Stimulated activated CD8-positive, alpha-beta memory T cell treated with anti-CD3 and anti-CD28 coated beads, Interleukin-12 subunit alpha, Interleukin-12 subunit beta, amount 100 ng/mL, for 24 hours (primary cell): ENCODE results near the gene DHDH.
"Not testable (repeated sequence)": the region's sequence is repeated elsewhere in the genome, so short reads cannot be mapped to it uniquely, and the experiment has no call there.

Source experiments
- DNase-seq: peaks from one replicate; pipeline ENCODE4 v3.0.0-alpha.2; 2020; ENCODE audit errors: extremely low read depth

The DHDH gene

GRCh38 chr19:48915757-48916156, 17.7 kb upstream of the DHDH start:
- no peak for DNase-seq

DNA sequence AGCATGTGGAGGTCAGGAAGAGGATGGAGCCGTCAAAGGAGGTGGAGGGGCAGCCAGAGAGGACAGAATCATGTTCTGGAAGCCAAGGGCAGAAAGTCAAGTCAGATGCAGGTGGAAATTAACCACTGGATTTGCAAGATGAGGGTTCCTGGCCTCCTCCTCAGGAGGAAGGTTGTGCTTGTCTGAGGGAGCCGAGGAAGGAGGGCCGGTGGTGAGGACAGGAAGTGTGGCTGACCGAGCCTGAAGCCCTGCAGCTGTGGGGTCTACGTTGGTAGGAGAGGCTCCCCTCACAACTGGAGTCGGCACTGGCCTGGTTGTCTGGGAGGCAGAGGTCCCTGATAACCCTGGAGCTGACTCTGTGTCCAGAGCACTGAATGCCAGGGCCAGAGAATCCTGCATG, 15.4 kb upstream of the DHDH start:
- no peak for DNase-seq

GRCh38 chr19:48918801-48919247, 14.7 kb upstream of the DHDH start:
- no peak for DNase-seq

GRCh38 chr19:48919271-48919670, 14.2 kb upstream of the DHDH start:
- DNase-seq = not testable (repeated sequence)

GRCh38 chr19:48920949-48921348, 12.6 kb upstream of the DHDH start:
- DNase-seq = no peak

GRCh38 chr19:48921721-48922500, 11.6 kb upstream of the DHDH start:
- DNase-seq = no peak

DNA sequence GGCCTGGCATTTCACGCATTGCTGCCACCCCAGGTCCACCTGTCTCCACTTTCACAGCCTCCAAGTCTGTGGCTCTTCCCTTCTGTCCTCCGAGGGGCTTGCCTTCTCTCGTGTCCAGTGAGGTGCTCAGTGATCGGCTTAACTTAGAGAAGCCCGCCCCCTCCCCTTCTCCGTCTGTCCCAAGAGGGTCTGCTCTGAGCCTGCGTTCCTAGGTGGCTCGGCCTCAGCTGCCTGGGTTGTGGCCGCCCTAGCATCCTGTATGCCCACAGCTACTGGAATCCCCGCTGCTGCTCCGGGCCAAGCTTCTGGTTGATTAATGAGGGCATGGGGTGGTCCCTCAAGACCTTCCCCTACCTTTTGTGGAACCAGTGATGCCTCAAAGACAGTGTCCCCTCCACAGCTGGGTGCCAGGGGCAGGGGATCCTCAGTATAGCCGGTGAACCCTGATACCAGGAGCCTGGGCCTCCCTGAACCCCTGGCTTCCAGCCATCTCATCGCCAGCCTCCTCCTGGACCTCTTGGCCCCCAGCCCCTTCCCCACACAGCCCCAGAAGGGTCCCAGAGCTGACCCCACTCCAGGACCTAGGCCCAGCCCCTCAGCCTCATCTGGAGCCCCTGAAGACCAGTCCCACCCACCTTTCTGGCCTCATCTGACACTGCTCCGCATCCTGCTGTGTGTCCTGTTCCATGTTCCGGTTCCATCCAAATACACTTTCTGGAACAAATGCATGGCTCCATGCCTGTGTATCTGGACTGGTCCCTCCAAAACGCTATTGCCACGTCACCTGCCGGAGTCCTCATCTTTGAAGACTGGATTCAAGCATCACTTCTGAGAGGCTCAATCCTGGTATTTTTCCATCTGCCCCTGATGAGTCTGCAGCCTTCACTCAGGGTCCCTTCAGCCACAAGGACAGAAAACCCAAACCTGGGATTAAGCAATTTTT, 10.7 kb upstream of the DHDH start:
- DNase-seq = no peak

DNA sequence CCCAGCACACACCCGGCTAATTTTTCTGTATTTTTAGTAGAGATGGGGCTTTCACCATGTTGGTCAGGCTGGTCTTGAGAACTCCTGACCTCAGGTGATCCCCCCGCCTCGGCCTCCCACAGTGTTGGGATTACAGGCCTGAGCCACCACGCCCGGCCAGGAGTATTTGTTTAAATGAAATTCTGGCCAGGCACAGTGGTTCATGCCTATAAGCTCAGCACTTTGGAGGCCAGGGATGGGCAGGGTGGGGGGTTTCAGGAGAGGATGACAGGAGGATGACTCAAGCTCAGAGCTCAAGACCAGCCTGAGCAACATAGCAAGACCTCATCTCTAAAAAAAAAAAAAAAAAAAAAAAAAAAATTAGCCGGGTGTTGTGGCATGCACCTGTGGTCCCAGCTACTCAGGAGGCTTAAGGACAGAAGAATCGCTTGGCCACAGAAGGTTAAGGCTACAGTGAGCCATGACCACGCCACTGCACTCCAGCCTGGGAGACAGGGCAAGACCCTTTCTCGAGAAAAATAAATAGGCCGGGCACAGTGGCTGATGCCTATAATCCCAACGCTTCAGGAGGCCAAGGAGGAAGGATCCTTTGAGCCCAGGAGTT, 8.2 kb upstream of the DHDH start:
- DNase-seq = no peak

GRCh38 chr19:48925890-48926289, 7.6 kb upstream of the DHDH start:
- DNase-seq = not testable (repeated sequence)

- DNase-seq = no peak
Measured at GRCh38 chr19:48926909-48927308, 6.6 kb upstream of the DHDH start.

- not testable (repeated sequence) for DNase-seq
Measured at GRCh38 chr19:48927692-48928091, 5.8 kb upstream of the DHDH start.

DNA sequence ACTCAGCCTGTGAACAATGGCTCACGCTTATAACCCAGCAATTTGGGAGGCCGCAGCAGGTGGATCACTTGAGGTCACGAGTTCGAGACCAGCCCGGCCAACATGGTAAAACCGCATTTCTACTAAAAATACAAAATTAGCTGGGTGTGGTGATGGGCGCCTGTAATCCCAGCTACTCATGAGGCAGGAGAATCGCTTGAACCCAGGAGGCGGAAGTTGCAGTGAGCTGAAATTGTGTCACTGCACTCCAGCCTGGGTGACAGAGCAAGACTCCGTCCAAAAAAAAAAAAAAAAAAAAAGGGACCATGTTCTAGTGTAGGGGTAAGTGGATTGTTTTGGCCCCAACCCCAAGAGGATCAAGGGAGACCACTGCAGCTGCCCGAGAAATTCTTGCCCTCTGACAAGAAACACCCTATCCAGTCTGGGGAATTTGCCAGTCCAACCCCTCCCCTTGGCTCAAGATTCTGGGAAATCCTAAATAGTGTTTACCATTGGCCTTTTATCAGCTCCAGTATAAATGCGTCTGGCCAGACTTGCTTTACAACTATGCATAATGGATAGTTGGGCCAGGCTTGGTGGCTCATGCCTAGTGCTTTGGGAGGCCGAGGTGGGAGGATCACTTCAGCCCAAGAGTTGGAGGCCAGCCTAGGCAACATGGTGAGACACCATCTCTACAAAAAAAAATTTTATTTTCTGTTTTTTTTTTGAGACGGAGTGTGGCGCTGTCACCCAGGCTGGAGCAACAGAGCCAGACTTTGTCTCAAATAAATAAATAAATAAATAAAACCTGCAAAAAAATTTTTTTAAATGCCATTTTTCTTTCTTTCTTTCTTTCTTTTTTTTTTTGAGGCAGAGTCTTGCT, 5.1 kb upstream of the DHDH start:
- no peak for DNase-seq

DNA sequence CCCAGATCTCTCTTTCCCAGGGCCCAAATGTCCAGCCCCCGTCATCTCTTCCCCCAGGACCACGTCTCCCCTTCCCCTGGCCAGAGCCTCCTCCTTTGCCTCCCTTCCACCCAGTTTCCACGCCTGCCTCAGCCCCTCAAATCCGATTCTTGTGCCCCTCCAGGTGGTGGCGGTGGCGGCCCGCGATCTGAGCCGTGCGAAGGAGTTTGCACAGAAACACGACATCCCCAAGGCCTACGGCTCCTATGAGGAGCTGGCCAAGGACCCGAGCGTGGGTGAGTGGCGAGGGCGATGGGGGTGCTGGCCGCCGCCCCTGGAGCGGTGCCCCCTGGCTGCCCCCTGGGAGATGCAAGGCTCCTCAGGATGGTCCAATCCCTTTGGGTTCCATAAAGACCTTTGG, 1.3 kb downstream of the DHDH start:
- no peak for DNase-seq

DNA sequence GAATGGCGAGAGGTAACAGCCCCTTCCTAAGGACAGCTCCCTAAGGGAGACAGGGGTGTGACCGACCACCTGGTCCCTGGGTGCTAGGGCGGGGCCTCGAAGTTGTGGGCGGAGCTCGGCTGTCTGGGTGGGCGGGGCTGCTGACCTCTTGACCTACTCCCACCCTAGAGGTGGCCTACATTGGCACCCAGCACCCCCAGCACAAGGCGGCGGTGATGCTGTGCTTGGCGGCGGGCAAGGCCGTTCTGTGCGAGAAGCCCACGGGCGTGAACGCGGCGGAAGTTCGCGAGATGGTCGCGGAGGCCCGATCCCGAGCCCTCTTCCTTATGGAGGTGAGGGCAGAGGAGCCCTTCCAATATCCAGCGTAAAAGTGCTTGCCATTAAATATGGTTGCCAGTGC, 2.4 kb downstream of the DHDH start:
- DNase-seq = no peak

- DNase-seq = no peak
Measured at GRCh38 chr19:48938256-48938655, 4.8 kb downstream of the DHDH start.

DNA sequence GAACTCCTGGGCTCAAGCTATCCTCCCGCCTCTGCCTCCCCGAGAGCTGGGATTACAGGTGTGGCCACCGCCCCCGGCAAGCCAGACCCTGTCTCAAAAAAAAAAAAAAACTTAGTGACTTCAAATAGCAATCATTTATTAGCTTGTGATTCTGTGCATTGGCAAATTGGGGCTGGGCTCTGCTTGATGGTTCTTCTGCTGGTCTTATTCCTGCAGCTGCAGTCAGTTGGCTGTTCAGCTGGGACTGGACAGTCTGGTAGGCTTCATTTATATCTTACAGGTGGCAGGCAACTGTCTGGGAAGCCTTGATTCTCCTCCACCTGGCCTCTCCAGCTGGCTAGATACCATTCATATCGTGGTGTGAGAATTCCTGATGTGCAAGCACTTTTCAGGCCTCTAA, 7.4 kb downstream of the DHDH start:
- no peak for DNase-seq

DNA sequence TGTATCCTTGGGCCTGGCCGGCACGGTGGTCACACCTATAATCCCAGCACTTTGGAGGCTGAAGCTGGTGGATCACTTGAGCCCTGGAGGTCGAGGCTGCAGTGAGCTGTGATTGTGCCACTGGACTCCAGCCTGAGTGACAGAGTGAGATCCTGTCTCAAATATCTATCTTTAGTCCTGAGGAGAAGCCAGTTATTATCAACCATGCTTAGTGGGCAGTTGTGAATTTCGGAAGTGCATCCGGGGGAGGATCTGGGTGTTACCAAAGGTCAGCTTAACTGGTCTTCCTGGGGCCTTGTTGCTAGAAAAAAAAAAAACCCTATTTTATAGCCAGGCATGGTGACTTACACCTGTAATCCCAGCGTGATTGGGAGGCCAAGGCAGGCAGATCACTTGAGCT, 9.6 kb downstream of the DHDH start:
- no peak for DNase-seq

DNA sequence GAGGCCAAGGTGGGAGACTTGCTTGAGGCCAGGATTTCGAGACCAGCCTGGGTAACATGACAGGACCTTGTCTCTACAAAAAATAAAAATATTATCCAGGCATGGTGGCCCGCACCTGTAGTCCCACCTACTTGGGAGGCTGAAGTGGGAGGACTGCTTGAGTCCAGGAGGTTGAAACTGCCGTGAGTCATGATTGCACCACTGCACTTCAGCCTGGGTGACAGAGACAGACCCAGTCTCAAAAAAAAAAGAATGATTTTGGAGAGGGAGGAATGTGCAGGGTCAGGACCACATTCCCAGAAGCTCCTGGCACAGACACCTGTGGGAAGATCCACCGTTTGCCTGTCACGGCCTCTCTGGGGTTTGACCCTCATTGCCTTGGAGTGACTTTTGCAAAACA, 11.9 kb downstream of the DHDH start:
- no peak for DNase-seq

GRCh38 chr19:48945817-48946216, 12.3 kb downstream of the DHDH start:
- no peak for DNase-seq

GRCh38 chr19:48946463-48947257, 13.2 kb downstream of the DHDH start:
- DNase-seq = no peak

- no peak for DNase-seq
Measured at GRCh38 chr19:48947258-48947542, 13.7 kb downstream of the DHDH start.
